ENCODE data around the gene SCAMP1. TPM values are rescaled to one million over a fixed set of nuclear protein-coding genes. Genes with fewer than 3 reads are reported as not detected.

SCAMP1 gene
- total RNA-seq, 6 experiments from 2014 or later = 37.4 to 50.6 (median 44.9) TPM

DNA sequence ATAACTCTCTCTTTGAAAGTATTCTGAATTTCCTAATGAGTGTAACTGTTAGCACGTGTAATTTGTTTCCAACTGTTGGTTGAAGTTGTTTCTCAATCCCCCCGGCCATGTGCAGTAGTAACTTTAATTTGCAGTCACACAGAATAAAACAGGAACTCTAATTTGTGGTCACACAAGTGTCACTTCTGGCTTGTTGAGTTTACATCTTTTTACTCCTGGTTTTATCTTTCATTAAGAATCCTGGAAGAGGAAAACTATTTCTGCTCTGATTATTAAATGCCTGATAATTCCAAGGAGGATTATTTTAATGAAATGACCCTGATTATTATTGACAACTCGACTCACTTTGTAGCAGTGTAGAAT, 1.2 kb downstream of the SCAMP1 start:
- TF ChIP-seq, protein P1, sequence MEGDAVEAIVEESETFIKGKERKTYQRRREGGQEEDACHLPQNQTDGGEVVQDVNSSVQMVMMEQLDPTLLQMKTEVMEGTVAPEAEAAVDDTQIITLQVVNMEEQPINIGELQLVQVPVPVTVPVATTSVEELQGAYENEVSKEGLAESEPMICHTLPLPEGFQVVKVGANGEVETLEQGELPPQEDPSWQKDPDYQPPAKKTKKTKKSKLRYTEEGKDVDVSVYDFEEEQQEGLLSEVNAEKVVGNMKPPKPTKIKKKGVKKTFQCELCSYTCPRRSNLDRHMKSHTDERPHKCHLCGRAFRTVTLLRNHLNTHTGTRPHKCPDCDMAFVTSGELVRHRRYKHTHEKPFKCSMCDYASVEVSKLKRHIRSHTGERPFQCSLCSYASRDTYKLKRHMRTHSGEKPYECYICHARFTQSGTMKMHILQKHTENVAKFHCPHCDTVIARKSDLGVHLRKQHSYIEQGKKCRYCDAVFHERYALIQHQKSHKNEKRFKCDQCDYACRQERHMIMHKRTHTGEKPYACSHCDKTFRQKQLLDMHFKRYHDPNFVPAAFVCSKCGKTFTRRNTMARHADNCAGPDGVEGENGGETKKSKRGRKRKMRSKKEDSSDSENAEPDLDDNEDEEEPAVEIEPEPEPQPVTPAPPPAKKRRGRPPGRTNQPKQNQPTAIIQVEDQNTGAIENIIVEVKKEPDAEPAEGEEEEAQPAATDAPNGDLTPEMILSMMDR (IDR thresholded peaks at IDR 0.05) = no peak

DNA sequence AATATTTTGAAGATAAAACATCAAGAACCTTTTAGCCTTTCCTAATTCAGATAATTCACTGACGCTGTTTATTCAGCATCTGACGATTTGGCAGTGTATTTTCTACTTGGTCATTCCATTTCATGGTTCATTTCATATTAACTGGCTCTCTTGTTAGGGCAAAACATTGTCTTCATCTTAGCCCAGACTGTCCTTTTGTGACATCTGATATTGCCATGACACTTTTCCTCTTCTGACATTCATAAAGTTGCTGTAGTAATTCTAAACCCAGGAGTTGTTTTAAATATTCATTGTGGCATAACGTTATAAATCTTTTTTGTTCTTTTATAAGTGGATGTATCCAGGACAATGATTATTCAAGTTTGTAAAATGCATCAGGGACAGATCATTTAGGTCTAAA, 1.8 kb downstream of the SCAMP1 start:
- Mint-ChIP-seq H3K9me3 (no peaks in the 10 kb centered on the region), H3K27me3 (ENCODE audit: insufficient read depth) (no peaks in the 10 kb centered on the region), H3K36me3 (ENCODE audit: low read depth) (peaks cover 18% of the 10 kb centered on the region), H3K4me3 (peak overlapping the region; percentile 95), H3K27ac (peak overlapping the region; percentile 6; the same call in 1 of the 2 replicates), H3K4me1 (ENCODE audit: low read depth) (peaks cover 35% of the 10 kb centered on the region)
- DNase-seq = no peak
- TF ChIP-seq, protein P1 (IDR thresholded peaks at IDR 0.05) = no peak

More for the DNA sequence above, 1.2 kb downstream of the SCAMP1 start:
- Mint-ChIP-seq H3K9me3 (no peaks in the 10 kb centered on the region), H3K4me1 (ENCODE audit: low read depth) (peaks cover 35% of the 10 kb centered on the region), H3K4me3 (peak overlapping the region; percentile 95), H3K36me3 (ENCODE audit: low read depth) (peaks cover 22% of the 10 kb centered on the region), H3K27me3 (ENCODE audit: insufficient read depth) (no peaks in the 10 kb centered on the region), H3K27ac (peak overlapping the region; percentile 98)
- DNase-seq = no peak

DNA sequence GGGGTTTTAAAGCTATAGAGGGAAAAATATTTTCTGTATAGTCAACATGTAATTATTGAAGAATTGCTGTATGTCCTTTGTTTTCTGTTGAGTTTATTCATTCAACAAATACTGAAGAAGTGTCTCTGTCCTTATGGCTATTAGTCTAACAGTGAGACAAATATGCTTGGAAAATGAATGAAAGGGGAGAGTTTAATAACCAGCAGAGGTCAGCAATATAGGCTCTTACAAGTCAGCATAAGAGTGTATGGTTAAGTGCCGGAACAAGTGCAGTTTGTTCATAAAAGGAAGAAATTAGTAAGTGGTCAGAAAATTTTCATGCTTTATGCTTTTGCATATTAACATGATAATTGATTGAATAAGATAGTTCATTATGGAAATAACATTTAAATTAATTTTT, 3.6 kb downstream of the SCAMP1 start:
- Mint-ChIP-seq H3K27ac (no peak overlapping the region), H3K9me3 (no peaks in the 10 kb centered on the region), H3K4me1 (ENCODE audit: low read depth) (peaks cover 26% of the 10 kb centered on the region), H3K4me3 (no peak overlapping the region), H3K36me3 (ENCODE audit: low read depth) (peaks cover 9% of the 10 kb centered on the region), H3K27me3 (ENCODE audit: insufficient read depth) (no peaks in the 10 kb centered on the region)
- TF ChIP-seq, protein P1 (IDR thresholded peaks at IDR 0.05) = 0 out of 2 replicates have a peak, but pooled peaks have one; percentile 7
- no peak for DNase-seq

DNA sequence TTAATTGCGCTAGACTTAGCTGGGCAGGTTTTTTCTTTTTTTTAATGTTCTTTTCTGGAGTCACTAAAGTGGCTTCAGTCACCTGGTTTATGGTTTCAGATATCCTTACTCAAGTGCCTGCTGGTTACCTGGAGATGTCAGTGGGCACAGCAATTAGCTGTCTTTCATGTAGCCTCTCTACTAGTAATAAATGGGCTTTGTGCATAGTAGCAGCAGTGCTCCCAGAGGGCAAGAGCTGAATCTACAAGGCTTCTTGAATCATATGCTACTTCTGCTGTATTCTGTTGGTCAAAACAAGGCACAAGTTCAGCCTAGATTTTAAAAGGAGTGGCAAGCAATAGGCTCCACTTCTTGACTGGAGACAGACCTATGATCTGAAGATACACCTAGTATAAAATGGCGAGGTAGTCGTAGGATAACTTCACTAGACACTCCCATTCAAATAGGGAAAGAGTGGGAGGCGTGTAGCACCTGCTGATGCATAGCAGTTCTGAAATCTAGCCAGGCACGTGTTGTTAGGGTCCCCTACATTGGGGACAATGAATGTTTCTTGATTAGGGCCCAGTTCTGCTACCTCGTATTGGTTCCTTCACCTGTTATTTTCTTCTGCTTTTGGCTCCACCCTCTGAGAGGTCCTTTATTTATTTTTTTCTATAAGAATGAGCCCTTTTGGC, 7.0 kb downstream of the SCAMP1 start:
- Mint-ChIP-seq H3K36me3 (ENCODE audit: low read depth) (no peaks in the 10 kb centered on the region), H3K27me3 (ENCODE audit: insufficient read depth) (no peaks in the 10 kb centered on the region), H3K4me1 (ENCODE audit: low read depth) (peaks cover 4% of the 10 kb centered on the region), H3K9me3 (no peaks in the 10 kb centered on the region), H3K4me3 (no peak overlapping the region), H3K27ac (no peak overlapping the region)
- TF ChIP-seq, protein P1 (IDR thresholded peaks at IDR 0.05) = no peak
- no peak for DNase-seq

DNA sequence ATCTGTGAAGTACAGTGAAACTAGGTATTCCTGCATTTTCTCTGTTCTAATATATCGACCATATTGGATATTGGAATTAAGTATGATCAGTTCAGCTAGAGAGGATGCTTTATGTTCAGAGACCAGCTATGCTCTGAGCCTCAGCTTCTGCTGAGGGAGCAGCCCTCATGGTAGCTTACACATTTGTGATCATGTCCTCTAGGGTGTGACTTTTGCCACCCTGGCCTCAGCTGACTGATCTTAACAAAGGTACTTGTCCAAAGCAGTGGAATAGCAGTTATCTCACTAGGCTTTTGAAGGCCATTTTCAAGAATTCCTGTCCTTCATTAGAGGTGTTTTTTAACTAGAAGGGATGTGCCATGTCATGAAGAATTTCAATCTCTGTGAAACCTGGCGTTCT, 9.3 kb downstream of the SCAMP1 start:
- H3K4me1 Mint-ChIP-seq (ENCODE audit: low read depth) = no peaks in the 10 kb centered on the region
- H3K9me3 Mint-ChIP-seq = no peaks in the 10 kb centered on the region
- no peaks in the 10 kb centered on the region for H3K27me3 Mint-ChIP-seq (ENCODE audit: insufficient read depth)
- no peak for DNase-seq
- no peak overlapping the region for H3K4me3 Mint-ChIP-seq
- TF ChIP-seq, protein P1 (IDR thresholded peaks at IDR 0.05) = no peak
- H3K36me3 Mint-ChIP-seq (ENCODE audit: low read depth) = no peaks in the 10 kb centered on the region
- no peak overlapping the region for H3K27ac Mint-ChIP-seq

Measured in HFFc6 (cell line).